ENCODE measurements around the gene GATAD2A.
A peak's percentile ranks its signal among the peaks of the same experiment; 100 is the strongest.

Gene GATAD2A

GRCh38 chr19:19547674-19548336, 142.3 kb downstream of the GATAD2A start:
- DNase-seq (ENCODE audit: low spot score) = no peak

GRCh38 chr19:19548915-19549759, 143.7 kb downstream of the GATAD2A start:
- DNase-seq (ENCODE audit: low spot score) = no peak

GRCh38 chr19:19549804-19550464, 144.5 kb downstream of the GATAD2A start:
- DNase-seq (ENCODE audit: low spot score) = no peak

- DNase-seq (ENCODE audit: low spot score) = no peak
Observed at GRCh38 chr19:19550485-19550929, 145.0 kb downstream of the GATAD2A start.

- DNase-seq (ENCODE audit: low spot score) = no peak
Observed at GRCh38 chr19:19550972-19551852, 145.7 kb downstream of the GATAD2A start.

GRCh38 chr19:19551853-19552192, 146.3 kb downstream of the GATAD2A start:
- no peak for DNase-seq (ENCODE audit: low spot score)

- peak; percentile 98 for DNase-seq (ENCODE audit: low spot score)
Observed at GRCh38 chr19:19552798-19553197, 147.3 kb downstream of the GATAD2A start.

- no peak for DNase-seq (ENCODE audit: low spot score)
Observed at GRCh38 chr19:19553670-19554069, 148.2 kb downstream of the GATAD2A start.

GRCh38 chr19:19554074-19555023, 148.9 kb downstream of the GATAD2A start:
- DNase-seq (ENCODE audit: low spot score) = no peak

- no peak for DNase-seq (ENCODE audit: low spot score)
Observed at GRCh38 chr19:19558055-19558454, 152.6 kb downstream of the GATAD2A start.

Data from HuH-7.5 (cell line).